GM18858 (cell line): ENCODE data around the gene DPP6.

Experiments
- ATAC-seq: cut with Tn5 transposase; IDR thresholded peaks from one replicate; pipeline ENCODE4 v1.9.1; 2021; ENCODE audit not compliant: unreplicated experiment

Gene DPP6

GRCh38 chr7:154332811-154333580 lies 280.8 kb downstream of the DPP6 start:
- ATAC-seq, result no peak

DNA sequence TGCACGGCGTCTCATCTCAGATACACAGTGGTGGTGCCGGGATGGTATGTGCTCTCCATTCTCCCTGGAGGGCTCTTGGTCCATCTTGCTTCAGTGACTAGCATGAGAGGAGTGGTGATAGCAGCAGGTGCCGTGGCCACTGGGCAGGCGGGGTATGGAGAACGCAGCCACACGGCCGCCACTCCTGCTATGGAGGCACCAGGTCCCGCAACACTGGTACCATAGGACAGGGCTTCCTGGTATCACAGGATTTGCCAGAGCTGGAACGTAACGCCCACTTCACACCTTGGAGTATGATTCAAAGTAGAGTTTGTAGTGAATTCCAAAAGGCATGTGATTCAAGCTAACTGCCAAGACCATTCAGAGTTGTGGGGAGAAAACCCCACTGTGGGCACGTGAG lies 284.1 kb downstream of the DPP6 start:
- no peak for ATAC-seq

- ATAC-seq, result no peak
Observed at GRCh38 chr7:154338701-154339506, 286.7 kb downstream of the DPP6 start.

DNA sequence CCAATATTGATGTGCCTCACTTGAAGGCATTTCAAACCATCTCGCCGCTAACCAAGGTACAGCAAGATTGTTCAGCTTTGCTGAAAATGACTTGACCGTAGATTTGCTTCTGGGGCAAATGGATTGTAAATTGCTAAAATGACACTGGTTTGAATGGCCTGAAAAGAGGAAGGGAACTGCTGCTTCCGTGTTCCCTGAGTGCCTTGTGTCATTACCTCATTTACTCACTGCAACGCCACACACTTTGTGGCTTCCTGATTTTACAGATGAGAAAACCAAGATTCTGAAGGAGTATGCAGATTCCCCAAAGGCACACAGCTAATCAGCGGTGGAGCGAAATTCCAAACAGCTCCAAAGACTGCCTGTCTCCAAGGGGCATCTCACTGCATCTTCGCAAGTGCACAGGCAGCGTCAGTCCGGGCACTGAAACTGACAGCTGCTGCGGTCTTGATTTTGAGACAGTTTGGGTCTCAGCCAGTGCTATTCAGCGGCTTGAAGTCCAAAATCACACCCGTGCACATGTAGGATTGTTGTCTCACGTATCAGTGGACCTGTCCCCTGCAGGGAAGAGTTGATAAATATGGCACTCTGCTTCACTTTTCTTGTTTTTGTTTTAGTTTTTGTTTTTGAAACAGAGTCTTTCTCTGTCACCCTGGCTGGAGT lies 290.9 kb downstream of the DPP6 start:
- no peak for ATAC-seq

DNA sequence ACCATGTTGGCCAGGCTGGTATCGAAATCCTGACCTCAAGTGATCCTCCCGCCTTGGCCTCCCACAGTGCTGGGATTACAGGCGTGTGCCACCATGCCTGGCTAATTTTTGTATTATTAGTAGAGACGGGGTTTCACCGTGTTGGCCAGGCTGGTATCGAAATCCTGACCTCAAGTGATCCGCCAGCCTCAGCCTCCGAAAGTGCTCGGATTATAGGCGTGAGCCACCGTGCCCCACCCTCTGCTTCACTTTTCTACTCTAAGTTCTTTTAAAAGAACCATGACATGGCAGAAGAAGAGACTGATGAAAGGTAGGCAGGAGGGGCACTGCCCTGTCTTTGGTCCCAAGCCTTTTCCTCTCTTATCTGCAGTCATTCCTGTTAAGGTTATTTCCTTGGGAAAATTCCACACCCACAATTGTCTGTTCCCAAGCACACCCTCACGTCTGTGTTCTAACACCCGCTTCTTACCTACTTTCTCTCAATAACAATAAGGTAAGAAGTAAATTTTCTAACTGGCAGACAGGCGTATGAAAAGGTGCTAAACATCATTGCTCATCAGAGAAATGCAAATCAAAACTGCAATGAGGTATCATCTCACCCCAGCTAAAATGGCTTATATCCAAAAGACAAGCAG lies 291.7 kb downstream of the DPP6 start:
- ATAC-seq, result no peak

DNA sequence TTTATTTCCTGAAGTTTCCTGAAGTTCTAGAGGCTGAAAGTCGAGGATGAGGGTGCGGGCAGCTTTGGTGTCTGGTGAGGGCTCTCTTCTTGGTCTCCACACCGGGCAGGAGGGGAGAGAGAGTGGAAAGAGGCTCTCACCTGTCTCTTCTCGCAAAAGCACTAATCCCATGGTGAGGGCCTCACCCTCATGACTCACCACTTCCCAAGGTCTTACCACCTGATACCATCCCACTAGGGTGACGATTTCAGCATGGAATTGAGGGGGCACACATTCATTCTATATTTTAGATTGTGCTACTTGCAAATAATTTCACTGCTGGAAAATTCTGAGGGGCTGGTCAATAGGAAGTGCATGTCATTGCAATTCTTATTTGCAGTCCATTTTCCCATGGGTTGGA lies 292.9 kb downstream of the DPP6 start:
- ATAC-seq, result no peak

GRCh38 chr7:154347700-154348266 lies 295.6 kb downstream of the DPP6 start:
- ATAC-seq, result no peak

DNA sequence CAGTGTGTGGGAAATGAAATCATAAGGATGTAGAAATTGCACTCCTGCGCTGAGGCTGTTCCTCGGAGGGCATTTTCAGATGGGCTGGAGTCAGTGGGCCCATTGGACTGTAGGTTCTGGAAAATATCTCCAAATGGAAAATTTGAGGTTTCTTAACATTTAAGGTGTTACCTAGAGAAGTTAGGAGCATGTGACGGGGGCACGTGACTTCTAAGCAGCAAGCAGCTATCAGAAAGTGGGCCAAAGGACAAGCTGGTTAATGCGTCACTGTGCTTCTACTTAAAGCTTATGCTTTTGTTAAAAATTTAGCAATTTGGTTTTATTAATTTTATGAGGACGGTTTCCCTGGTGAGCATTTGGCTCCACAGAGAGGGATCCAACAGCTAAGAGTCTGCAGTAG lies 298.7 kb downstream of the DPP6 start:
- no peak for ATAC-seq

- ATAC-seq, result no peak
Observed at GRCh38 chr7:154353355-154353767, 301.2 kb downstream of the DPP6 start.

GRCh38 chr7:154364170-154364569 lies 312.0 kb downstream of the DPP6 start:
- ATAC-seq, result no peak

- no peak for ATAC-seq
Observed at GRCh38 chr7:154371424-154371823, 319.2 kb downstream of the DPP6 start.

DNA sequence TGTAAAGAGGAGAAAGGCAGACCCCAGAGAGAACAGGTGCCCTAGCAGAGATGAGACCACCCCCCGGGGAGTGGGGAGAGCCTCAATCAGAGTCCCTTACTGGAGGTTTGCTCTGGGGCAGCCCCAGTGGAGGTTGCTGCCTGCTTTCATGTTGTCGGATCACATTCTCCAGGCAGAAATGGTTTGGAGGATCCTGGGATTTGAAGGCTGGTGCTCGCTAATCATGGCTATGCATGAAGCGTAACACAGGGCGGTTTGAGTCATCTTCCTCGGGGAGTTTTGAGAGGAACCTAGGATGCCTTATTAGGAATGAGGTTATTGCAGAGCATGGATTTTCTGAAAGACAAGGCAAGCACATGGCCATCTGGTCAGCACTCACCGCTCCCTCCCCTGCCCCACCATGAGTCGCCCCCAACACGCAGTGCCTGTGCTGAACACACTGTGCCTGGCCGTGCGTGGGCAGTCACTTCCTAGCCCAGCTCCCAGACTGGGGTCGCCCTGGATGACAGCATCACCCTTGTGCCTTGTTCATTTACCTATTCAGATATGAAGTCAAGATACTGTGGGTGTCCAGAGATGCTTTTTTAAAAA lies 319.9 kb downstream of the DPP6 start:
- no peak for ATAC-seq

DNA sequence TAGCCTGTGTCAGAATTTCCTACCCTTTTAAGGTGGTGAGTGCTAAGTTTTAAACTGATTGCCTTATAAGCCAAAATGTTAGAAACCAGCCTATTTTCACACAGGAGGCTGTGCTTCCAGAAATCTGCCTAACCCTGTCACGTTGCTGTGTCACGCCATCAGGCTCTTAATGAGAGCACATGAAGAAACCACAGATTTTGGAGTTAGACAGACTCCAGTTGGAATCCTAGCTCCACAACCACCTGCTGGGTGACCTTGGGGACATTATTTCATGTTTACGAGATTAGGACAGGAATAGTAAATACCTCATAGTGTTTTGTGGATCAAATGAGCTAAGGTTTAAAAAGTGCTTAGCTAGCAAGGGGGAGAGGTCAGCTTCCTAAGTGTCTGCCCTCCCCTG lies 321.8 kb downstream of the DPP6 start:
- ATAC-seq, result no peak

DNA sequence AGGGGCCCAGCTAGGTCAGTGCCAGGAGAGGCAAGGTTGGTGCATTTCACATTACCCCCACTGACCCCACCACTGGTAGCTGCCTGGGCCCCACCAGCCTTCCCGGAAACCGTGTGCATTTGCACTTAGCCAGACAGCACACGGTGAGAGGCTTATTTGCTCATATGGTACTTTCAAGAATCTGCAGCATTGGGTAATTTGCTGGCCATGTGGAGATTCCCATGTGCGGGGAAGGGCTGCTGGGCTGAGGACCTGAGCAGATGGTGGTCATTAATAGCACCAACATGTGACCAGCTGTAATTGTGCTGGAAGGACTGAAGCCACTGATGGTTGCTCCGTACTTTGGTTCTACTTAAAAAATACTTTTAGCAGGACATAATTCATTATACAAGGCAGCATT lies 323.8 kb downstream of the DPP6 start:
- ATAC-seq, result no peak

DNA sequence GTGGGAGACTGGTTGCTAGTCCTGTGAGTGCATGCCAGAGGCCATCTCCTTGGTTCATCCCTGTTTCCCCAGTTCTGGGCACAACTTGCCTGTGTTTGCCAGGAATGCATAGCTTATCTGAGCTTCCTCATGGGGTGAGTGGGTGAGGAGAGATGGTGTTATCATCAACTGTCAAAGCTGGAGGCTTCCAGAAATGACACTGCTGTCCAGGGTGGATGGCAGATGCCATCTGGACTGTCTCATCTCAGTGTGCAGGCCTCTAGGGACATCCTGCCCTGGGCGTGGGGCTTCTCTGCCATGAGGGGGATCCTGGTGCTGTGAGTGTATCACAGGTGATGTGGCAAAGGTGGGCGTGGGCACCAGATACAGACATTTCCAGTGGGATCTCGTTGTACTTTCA lies 328.6 kb downstream of the DPP6 start:
- no peak for ATAC-seq

DNA sequence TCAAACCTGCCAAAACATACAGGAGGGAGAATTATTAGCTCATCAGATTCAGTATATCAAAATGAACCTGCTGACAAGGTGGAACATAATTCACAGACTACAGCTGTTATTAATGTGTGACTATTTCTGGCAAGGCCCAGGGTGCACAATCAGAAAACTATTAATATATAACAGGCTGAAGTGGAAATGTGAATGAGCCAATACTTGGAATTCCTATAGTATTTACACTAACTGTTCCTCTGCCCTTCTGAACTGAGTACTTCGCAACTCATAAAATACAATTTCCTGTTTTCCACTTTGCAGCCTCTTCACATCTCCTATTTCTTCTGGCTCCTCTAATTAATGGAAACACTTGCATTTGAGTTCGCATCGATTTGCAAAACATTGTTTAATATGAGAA lies 330.8 kb downstream of the DPP6 start:
- no peak for ATAC-seq

- ATAC-seq, result no peak
Observed at GRCh38 chr7:154385214-154385613, 333.0 kb downstream of the DPP6 start.

DNA sequence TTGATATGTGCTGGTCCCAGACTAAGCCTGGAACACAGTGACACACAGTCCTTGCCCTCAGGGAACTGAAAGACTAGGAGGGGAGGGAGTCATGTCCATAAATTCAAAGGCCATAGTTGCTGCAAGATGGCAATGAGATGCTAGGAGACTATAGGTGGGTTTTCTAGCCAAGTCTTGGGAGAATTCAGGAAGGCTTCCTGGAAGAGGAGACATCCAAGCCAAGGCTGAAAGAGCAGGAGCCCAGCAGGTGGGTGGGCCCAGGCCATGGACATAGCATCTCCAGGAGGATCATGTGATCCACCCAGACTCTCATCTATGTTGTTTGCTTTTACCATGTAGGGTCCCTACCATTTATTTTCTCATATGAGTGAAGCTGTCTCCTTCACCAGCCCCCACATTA lies 335.1 kb downstream of the DPP6 start:
- ATAC-seq, result no peak

GRCh38 chr7:154388412-154388811 lies 336.2 kb downstream of the DPP6 start:
- ATAC-seq, result no peak

DNA sequence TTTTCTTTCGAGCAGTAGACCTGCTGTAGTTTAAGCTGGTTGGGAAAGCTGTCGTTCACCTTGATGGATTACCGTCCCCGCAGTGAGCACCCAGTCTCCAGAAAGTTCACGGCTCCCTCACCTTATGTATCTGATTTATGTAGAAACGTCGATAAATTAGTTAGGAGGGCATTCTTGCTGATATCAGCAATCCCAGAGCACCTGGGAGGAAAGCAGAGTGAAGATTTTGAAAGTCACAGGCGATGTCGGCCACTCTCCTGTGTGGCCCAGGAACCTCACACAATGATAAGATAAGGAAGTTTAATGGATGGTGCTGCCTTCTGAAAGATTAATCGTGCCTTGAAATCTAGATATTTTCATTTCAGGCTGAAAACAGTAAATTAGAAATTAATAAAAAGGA lies 336.8 kb downstream of the DPP6 start:
- no peak for ATAC-seq

DNA sequence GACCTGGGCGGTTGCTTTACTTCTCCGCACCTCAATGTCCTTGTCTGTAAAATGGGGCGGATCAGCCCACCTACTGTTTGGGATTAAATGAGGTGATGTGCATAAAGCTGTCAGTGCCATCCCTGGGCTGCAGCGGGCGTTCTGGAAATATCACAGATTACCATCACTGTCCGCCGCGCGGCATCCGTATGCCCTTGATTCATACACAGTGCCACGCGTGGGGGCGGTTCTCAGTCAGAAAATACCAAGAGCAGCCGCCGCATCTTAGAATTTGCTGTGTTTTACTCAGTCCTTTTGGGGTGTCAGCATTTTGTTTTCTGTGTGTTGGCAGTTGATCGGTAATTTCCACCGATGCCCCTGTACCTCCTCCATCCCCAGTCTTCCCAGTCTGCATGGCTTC lies 338.8 kb downstream of the DPP6 start:
- ATAC-seq, result no peak
